ENCODE results near the gene TRIM17.

TRIM17 gene

GRCh38 chr1:228376651-228377631 lies 39.7 kb downstream of the TRIM17 start:
- DNase-seq: no peak

- no peak for DNase-seq
These were observed 40.4 kb downstream of the TRIM17 start for GRCh38 chr1:228376262-228376628.

- no peak for DNase-seq
These were observed 40.9 kb downstream of the TRIM17 start for GRCh38 chr1:228375578-228376261.

- DNase-seq: no peak
These were observed 41.7 kb downstream of the TRIM17 start for GRCh38 chr1:228374711-228375577.

- DNase-seq: no peak
These were observed 42.7 kb downstream of the TRIM17 start for GRCh38 chr1:228373681-228374571.

- no peak for DNase-seq
These were observed 43.5 kb downstream of the TRIM17 start for GRCh38 chr1:228373004-228373680.

GRCh38 chr1:228372183-228373003 lies 44.3 kb downstream of the TRIM17 start:
- no peak for DNase-seq

- no peak for DNase-seq
These were observed 44.9 kb downstream of the TRIM17 start for GRCh38 chr1:228371741-228372182.

- DNase-seq: peak in 1 of 2 experiments; percentile 32
These were observed 45.5 kb downstream of the TRIM17 start for GRCh38 chr1:228370941-228371740.

GRCh38 chr1:228370439-228370940 lies 46.2 kb downstream of the TRIM17 start:
- no peak for DNase-seq

GRCh38 chr1:228369608-228370438 lies 46.8 kb downstream of the TRIM17 start:
- no peak for DNase-seq

GRCh38 chr1:228368801-228369607 lies 47.7 kb downstream of the TRIM17 start:
- DNase-seq: no peak

- peak in 1 of 2 experiments; percentile 6 for DNase-seq
These were observed 48.6 kb downstream of the TRIM17 start for GRCh38 chr1:228367798-228368791.

GRCh38 chr1:228366866-228367741 lies 49.6 kb downstream of the TRIM17 start:
- no peak for DNase-seq
